ENCODE results near the gene DDX49.

The DDX49 gene, protein sequence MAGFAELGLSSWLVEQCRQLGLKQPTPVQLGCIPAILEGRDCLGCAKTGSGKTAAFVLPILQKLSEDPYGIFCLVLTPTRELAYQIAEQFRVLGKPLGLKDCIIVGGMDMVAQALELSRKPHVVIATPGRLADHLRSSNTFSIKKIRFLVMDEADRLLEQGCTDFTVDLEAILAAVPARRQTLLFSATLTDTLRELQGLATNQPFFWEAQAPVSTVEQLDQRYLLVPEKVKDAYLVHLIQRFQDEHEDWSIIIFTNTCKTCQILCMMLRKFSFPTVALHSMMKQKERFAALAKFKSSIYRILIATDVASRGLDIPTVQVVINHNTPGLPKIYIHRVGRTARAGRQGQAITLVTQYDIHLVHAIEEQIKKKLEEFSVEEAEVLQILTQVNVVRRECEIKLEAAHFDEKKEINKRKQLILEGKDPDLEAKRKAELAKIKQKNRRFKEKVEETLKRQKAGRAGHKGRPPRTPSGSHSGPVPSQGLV

DNA sequence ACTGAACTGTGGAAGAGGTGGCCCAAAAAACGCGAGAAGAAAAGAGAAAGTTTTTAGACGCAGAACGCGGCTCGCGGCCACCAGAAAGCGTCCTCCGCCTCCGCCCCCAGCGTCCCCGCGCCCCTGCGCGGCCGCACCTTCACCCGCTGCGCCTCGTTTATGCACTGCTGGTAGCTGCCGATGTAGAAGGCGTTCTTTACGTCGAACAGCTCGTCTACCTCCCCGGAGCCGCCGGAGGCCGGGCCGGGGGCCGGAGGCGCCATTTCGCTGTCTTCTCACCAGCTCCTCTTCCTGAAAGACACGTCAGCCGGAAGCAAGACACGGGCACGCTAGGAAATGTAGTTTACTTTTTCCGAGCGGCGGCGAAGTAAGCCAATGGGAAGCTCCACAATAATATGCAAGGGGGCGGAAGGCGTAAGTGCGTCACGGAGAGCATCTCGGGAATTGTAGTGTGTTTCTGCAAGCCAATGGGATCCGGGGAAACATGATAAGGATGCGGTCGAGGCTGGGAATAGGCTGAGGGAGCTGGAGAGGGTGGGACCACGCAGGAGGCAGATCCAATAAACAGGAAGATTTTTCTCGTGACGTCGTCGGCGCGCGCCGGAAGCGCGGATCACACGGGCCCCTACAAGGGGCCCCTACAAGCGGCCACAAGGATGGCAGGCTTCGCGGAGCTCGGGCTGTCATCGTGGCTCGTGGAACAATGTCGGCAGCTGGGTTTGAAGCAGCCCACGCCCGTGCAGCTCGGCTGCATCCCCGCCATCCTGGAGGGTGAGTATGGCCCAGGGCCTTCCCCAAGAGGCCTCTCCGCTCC lies at the start of gene DDX49, which contains the start of gene COPE:
DDX49 (plus strand) TSS at position 630 of the 814 bp plus-strand sequence; CDS start at position 657, 27 bp downstream.
COPE (minus strand) TSS at position 302 of the 814 bp plus-strand sequence; CDS start at position 263, 39 bp downstream.
- peak; percentile 98 for DNase-seq

DNA sequence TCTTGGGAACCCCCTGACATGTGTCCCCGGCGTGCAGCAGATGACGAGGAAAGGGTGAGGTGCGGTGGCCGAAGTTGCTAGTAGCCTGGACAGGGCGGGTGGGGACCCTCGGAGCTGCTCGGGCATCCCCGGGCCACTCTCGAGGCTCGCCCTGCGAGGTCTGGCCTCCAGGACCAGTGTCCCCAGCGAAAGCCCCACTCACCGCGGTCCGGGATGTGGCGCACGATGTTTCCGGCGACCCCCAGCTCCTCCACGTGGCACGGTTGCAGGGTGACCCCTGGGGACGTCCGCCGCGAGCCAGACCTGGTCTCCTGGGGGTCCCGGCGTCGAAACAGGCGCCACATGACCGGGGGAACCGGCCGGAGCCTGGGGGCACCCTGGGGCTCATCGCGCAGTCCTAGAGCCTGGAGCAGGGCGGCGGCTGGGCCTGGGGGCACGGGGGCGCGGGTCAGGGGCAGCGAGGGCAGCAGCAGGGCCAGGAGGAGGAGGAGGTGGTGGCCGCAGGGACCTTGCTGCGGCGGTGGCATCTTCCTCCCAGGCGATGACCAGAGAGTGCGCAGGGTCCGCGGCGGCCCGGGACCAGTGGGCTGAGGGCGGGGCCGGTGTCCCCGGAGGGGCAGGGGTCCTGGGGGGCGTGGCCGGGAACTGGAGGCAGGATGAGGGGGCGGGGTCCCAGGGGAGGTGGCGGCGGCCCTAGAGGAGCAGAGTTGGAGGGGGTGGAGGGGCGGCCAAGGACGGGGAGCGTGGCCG lies 49.6 kb upstream of the DDX49 start:
- DNase-seq: no peak

DNA sequence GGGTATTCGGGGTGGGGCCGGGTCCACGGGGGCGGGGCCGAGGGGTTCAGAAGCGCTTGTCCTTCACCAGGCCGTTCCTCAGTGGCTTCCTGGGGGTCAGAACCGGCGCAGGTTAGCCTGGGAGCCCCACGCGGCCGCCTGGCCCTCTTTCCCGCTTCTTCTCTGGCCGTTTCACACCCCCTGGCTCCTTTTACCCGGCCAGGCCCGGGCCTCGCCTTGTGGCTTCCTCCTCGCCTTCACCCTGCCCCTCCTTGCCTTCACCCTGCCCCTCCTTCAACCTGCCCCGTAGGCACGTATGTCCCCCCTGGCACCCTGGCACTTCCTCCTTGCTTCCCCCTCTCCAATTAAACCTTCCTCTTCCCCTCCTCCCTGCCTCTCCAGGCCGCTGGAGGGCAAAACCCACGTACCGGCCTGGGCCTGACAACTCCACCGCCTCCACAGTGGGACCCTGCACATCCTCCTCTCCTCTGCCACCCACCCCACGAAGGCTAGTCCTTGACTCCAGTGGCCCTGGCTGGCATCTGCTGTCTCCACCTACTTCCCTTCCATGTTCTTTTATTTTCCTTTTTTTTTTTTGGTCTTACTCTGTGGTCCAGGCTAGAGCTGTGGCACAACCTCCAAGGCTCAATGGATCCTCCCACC lies 48.9 kb upstream of the DDX49 start:
- DNase-seq: no peak

DNA sequence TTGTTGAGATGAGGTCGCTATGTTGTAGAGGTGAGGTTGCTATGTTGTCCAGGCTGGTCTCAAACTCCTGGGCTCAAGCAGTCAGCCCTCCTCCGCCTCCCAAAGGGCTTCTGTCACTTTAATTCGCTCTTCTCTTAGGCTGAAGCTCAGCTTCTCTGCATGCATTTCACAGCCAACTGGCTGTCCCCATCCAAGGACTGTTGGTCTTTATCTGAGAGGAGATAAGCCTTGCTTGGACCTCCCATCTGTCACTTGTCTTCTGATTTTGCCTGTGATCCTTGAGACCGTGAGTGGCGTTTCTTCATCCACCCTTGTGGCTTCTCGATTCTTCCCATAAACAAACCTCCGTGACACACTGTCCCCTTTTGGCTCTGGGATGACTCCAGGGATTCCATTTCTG lies 48.0 kb upstream of the DDX49 start:
- DNase-seq: no peak

DNA sequence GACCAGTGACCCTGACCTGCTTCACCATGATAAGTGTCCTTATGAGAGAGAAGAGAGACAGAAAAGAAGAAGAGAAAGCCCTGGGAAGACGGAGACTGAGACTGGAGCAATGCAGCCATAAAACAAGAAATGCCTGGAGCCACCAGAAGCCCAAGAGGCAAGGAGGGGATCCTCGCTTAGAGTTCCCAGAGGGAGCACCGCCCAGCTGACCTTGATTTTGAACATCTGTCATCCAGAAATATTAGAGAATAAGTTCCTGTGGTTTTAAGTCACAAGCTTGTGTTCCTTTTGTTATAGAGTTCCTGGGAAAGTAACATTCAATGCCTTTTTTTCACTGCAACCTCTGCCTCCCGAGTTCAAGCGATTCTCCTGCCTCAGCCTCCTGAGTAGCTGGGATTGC lies 43.8 kb upstream of the DDX49 start:
- no peak for DNase-seq

DNA sequence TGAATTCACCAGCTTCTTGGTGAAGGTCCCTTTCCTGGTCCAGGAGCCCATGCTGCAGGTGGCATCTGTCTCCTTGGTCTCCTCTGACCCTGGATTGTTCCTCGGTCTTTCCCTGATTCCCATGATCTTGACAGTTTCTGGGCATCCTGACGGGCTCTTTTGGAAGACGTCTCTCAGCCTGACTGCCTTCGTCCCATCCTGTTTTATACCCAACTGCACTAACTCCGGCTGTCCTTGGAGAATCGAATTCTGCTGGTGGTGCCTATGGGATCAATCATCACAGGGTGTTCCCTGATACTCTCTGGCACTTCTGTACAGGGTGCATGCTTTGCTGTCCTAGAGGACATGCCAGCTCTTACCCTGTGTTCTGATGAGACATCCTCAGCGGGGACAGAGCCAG lies 42.6 kb upstream of the DDX49 start:
- no peak for DNase-seq

DNA sequence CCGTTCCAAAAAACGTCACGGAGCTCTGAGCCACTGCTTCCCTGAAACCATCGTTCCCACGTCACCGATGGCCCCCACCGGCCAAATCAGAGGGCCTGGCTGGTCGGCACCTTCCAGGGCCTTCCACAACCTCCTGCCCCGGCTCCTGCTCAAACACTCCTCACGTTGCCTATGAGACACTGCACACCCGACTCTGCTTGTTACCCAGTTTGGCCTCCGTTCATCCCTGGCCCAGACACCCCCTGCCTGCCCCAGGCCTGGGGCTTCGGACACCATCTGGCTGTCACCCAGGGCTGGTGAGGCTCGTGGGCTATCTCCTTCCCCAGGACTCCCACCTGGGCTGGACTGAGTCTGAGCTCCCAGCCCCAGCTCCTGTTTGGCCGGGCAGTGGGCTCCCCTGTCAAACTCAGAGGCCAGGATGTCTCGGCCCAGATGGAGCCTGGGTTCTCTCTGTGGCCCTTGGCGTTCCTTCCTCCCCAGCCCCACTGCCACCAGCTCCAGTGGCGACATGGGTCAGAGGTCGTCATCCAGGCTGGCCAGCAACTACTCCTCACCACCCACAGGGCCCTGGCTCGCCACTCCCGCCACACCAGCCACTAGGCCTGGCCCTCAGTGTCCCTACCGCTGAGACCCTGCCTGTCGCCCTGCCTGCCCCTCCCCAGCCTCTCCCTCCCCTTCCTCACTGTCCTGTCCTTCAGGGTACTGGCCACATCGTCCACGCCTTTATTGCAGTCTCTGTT lies 41.3 kb upstream of the DDX49 start:
- DNase-seq: no peak

DNA sequence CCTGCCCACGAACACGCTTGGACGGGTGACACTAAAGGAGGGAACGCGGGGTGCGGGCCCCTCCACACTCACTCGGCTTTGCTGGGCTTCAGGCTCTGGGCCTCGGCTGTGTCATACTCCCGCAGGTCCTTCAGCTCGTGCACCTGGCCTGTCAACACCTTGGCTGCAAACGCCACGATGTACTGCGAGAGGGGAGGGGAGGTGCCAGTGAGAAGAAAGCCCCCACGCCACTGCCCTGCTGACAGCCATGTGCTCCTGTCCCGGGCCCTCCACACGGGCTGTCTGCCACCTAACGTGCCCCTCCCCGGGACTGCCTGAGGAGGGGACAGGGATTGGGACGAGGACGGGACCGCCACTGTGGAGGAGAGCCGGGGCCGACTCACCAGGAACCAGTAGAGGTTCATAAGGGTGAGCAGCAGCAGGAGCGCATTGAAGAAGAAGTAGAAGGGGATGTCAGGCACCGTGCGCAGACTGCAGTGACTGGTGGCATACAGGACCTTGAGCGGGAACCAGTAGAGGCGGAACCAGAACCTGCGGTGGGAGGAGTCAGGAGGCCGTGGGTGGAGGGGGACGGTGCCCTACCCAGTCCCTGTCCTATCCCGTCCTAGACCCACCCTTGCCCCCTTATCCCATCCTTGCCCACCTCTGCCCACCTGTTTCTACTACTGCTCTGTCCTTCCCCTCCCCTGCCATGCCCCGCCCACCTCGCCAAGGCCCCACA lies 40.5 kb upstream of the DDX49 start:
- no peak for DNase-seq

DNA sequence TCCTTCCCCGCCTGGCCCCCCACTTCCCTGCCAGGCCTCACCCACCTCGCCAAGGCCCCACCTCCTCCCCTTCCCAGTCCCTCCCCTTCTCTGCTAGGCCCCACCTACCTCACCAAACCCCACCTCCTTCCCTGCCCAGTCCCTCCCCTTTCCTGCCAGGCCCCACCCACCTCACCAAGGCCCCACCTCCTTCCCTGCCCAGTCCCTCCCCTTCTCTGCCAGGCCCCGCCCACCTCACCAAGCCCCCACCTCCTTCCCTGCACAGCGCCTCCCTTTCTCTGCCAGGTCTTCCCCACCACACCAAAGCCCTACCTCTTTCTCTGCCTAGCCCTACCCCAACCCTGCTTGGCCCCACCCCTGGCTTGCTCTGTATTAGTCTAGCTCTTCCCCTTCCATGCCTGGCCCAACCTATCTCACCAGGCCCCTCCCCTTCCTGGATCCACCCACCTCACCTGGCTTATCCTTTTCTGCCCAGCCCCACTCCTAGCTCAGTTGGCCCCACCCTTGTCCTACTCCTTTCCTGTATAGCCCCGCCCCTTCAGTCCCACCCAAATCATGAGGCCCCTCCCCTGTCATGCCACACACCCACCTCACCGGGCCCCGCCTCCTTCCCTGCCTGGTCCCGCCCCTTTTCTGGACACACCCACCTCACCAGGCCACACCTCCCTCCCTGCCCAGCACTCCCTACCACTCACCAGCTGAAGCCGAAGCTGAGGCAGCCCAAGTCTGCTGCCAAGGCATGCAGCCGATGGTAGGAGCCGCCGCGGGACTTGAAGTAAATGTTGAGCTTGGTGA lies 39.7 kb upstream of the DDX49 start:
- peak; percentile 72 for DNase-seq

DNA sequence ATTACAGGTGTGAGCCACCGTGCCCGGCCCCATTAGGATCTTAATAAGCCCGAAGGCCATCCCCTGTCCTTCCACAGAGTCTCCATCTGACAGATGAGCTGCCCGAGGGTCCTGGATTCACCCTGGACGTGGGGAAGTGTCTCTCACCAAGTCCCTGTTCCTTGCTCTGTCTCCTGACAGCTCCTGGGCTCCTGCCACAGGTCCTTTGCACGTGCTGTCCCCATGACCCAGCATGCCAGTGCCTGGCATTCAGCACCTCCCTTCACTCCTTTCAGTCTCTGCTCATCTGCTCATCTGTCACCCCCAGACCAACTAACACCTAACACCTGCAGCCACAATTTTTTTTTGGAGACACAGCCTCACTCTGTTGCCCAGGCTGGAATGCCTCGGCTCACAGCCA lies 38.0 kb upstream of the DDX49 start:
- DNase-seq: no peak

DNA sequence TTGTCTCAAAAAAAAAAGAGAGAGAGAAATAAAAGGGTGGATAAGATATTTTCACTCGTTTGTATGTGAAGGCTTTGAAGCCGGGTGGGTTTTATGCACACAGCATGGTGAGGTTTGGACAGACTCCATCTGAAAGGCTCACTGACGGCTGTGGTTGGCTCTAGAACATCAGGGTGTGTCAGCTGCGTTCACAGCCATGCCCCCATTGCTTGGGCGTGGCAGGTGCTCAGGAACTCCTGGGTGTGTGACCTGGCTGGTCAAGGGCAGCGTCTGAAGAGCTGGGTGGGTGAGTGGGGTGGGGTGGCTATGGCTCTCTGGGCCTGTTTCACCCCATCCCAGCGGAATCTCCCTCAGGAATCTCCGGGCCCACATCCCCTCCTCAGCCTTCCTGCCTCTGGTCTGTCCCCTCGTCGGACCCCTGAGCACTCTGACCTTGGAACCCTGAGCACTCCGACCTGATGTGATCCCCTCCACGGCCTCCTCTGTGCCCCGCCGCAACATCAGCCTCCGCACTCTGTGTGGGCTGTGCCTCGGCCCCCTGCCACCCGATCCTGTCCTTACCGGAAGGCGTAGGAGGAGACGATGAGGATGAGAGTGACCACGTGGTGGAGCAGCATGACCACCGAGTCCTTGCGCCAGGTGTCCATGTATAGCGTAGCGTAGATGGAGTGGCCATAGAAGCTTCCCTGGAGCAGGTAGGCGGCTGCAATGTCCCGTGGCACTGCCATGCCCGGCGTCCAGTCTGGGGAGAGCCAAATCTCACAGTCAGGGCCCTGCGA lies 35.8 kb upstream of the DDX49 start:
- no peak for DNase-seq

DNA sequence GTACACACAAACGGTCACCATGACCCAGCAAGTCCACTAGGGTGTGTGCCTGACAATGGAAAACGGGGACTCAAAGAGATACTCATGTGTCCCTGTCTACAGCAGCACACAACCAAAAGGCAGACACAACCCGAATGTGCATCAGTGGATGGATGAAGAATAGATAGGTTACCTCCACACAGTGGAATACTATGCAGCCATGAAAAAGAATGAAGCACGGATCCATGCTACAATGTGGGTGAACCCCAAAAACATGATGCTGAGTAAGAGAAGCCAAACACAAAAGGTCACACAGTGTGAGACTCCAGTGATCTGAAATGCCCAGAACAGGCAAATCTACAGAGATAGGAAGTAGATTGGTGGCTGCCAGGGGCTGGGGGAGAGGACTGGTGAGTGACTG lies 32.5 kb upstream of the DDX49 start:
- DNase-seq: no peak

DNA sequence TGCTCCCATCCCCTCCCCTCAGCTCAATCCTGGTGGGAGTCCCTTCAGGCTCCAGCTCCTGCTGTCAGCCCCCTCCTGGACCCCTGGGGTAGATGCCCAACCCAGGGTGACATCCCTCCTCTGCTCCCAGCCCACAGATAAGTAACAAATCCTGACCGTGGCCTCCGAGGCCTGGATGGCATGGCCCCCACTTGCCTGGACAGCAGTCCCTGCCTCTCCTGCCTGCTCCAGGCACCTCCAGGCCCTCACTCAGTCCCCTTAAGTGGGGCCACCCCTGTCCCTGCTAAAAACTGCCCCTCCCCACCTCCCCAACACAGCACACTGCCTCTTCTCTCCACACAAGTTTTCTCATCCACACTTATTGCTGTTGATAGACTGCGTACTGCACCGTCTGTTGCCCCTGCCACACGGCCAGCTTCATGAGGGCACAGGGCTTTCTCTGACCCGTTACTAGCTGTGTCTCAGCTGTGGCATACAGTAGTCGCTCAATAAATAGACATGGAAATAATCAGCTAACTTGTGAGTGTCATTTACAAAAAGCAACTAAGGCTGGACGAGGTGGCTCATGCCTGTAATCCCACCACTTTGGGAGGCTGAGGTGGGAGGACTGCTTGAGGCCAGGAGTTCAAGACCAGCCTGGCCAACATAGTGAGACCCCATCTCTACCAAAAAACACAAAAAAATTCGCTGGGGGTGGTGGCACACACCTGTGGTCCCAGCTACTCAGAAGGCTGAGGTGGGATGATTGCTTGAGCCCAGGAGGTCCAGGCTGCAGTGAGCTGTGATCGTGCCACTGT lies 29.4 kb upstream of the DDX49 start:
- DNase-seq: no peak

DNA sequence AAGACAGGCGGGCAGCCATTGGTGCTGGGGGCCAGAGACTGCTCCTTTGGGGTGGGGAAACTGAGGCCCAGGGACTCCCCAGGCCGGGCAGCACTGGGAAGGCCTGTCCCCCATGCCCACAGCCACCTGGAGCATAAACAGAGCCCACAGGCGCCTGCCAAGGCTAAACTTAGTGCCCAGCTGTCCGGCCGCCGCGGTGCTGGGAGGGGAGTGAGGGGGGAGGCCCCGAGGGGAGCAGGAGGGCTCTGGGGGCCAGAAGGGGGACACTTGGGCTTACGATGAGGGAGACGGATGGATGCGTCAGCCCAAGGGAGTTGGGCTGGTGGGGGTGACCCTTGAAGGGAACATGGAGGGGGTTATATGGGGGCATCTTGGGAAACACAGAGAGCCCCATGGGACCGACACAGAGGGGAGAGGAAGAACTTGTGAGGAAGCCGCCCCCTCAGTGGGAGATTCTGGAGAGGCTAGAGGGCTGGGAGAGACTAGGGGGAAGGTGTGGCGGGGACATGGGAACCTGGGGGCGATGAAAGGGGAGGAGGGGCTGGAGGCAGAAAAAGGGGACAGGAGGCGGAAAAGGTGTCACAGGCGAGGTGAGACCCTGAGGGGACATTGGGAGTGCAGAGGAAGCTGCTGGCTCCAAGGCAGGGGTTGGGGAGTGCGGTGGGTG lies 25.8 kb upstream of the DDX49 start:
- no peak for DNase-seq

DNA sequence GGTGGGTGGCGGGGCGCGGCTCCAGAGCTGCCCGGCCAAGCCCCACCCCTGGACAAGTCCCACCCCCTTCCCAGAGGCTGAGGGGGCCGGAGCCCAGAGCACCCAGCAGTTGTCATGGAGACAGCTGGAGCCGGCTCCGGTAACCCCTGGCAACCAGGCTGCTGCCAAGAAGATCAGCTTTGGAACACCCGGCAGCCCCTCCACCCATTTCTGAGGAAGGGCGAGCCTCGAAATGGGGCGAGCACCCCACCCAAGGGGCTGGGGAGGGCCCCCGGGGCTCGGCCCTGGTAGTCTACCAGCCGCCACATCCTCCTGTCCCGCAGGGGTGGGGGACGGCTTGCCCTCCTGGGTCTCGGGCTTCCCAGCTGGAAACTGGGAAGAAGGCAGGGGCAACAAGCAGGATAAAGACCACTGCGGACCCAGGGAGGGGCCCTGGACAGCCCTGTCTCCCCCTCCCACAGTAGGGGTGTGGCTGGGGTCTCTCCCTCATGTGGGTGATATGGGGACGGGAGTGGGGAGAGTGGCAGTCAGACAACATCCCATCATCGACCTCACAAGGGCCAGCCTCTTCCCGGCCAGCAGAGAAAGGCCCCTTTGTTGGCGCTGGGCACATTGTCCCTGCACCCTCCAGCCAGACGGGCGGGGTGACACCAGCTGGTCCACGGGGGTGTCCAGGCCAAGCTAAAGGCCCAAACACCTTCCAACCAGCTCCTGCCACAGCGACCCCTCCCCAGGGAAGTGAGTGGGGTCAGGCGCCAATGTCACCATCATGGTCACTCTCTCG lies 25.1 kb upstream of the DDX49 start:
- DNase-seq: no peak

DNA sequence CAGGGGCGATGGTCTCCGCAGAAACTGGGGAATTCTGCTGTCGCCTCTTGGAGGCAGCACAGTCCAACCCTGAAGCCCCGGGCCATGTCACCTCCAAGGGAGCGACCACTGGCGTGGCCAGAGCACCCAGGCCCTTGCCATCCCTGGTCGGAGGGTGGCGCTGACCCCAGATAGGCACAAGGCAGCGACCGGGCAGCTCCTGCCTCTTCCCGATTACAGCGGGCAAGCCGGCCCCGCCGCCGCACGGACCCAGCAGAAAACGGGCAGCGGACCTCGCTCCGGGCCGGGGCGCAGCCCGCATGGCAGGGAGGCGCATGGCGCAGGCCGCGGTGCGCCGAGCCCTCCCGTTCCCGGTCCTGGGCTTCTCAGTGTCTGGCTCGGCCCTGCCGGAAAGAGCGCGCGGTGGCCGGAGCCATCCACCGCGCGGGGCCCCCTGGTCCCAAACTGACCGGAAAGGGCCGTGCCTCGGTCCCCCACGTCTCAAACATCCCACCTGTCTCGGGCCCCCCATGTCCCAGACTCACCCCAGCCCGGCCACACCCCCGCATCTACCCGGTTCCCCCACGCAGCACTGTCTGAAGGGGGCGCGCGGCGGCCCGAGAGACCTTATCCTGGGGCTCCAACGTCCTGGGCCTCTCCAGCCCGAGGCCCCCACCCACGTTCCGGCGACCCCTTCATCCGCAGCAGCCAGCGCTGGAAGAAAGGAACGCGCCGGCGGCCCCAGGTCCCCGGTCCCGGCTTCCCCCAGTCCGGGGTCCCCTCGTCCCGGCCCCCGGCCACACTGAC lies 24.3 kb upstream of the DDX49 start:
- DNase-seq: no peak
